ENCODE measurements around the gene BTBD9.

BTBD9 gene

GRCh38 chr6:38148606-38149005 is 491.1 kb downstream of the BTBD9 start:
- no peak for DNase-seq (ENCODE audit: low read depth)
- no peak overlapping the region for H3K4me3 ChIP-seq (ENCODE audit: low read length)
- TF ChIP-seq CTCF (IDR thresholded peaks at IDR 0.05; ENCODE audit: insufficient read depth, low read depth, low read length, missing control alignments) = no peak

- no peak for DNase-seq (ENCODE audit: low read depth)
- no peak overlapping the region for H3K4me3 ChIP-seq (ENCODE audit: low read length)
- TF ChIP-seq CTCF (IDR thresholded peaks at IDR 0.05; ENCODE audit: insufficient read depth, low read depth, low read length, missing control alignments) = no peak
Observed at GRCh38 chr6:38146734-38147027, 493.0 kb downstream of the BTBD9 start.

- DNase-seq (ENCODE audit: low read depth) = peak; percentile 25
- no peak overlapping the region for H3K4me3 ChIP-seq (ENCODE audit: low read length)
- TF ChIP-seq CTCF (IDR thresholded peaks at IDR 0.05; ENCODE audit: insufficient read depth, low read depth, low read length, missing control alignments) = no peak
Observed at GRCh38 chr6:38146021-38146733, 493.6 kb downstream of the BTBD9 start.

GRCh38 chr6:38144365-38144945 is 495.3 kb downstream of the BTBD9 start:
- DNase-seq (ENCODE audit: low read depth) = no peak
- H3K4me3 ChIP-seq (ENCODE audit: low read length) = no peak overlapping the region
- no peak for TF ChIP-seq CTCF (IDR thresholded peaks at IDR 0.05; ENCODE audit: insufficient read depth, low read depth, low read length, missing control alignments)

- no peak for TF ChIP-seq CTCF (IDR thresholded peaks at IDR 0.05; ENCODE audit: insufficient read depth, low read depth, low read length, missing control alignments)
- no peak overlapping the region for H3K4me3 ChIP-seq (ENCODE audit: low read length)
- DNase-seq (ENCODE audit: low read depth) = no peak
Observed at GRCh38 chr6:38143191-38144150, 496.3 kb downstream of the BTBD9 start.

GRCh38 chr6:38142178-38142902 is 497.4 kb downstream of the BTBD9 start:
- no peak for TF ChIP-seq CTCF (IDR thresholded peaks at IDR 0.05; ENCODE audit: insufficient read depth, low read depth, low read length, missing control alignments)
- H3K4me3 ChIP-seq (ENCODE audit: low read length) = no peak overlapping the region
- no peak for DNase-seq (ENCODE audit: low read depth)
